VCaP (cell line): Measurements from ENCODE around the gene KATNB1.

ENCODE experiments used
- H3K27ac ChIP-seq: fragments of 450-650 bp; 2 replicates; pipeline ENCODE4 v1.5.1; 2017
- CTCF ChIP-seq: fragments of 450-650 bp; conservative IDR thresholded peaks from 2 replicates; pipeline ENCODE4 v1.5.1; 2017; ENCODE audit warnings: mild to moderate bottlenecking, moderate library complexity

KATNB1 gene

GRCh38 chr16:57747996-57748395, 12.4 kb downstream of the KATNB1 start:
- no peak overlapping the region for H3K27ac ChIP-seq
- no peak for TF ChIP-seq CTCF

GRCh38 chr16:57748596-57748995, 13.0 kb downstream of the KATNB1 start:
- H3K27ac ChIP-seq: no peak overlapping the region
- TF ChIP-seq CTCF: no peak

GRCh38 chr16:57749101-57749692, 13.6 kb downstream of the KATNB1 start:
- no peak for TF ChIP-seq CTCF
- no peak overlapping the region for H3K27ac ChIP-seq

- no peak overlapping the region for H3K27ac ChIP-seq
- TF ChIP-seq CTCF: no peak
These were observed 14.4 kb downstream of the KATNB1 start for GRCh38 chr16:57749856-57750452.

- no peak overlapping the region for H3K27ac ChIP-seq
- TF ChIP-seq CTCF: no peak
These were observed 15.4 kb downstream of the KATNB1 start for GRCh38 chr16:57750796-57751538.

GRCh38 chr16:57751539-57752202, 16.1 kb downstream of the KATNB1 start:
- no peak overlapping the region for H3K27ac ChIP-seq
- no peak for TF ChIP-seq CTCF

GRCh38 chr16:57752203-57752580, 16.6 kb downstream of the KATNB1 start:
- H3K27ac ChIP-seq: no peak overlapping the region
- no peak for TF ChIP-seq CTCF
